H1 (cell line): Measurements from ENCODE around the gene ENPP4. TPM values are rescaled to one million over a fixed set of nuclear protein-coding genes. Genes with fewer than 3 reads are reported as not detected.

Source experiments
- CTCF ChIA-PET: fragments of 300-600 bp; sonication (Branson Sonifier 250); formaldehyde crosslinking; loops from one replicate; lab custom pipeline; 2021; ENCODE audit not compliant: partially characterized antibody; lab: Charles Lee
- POLR2A ChIA-PET: fragments of 300-600 bp; sonication (Branson Sonifier 250); formaldehyde crosslinking; loops from one replicate; lab custom pipeline; 2021; ENCODE audit warnings: inconsistent platforms; ENCODE audit not compliant: partially characterized antibody; lab: Charles Lee
- DNase-seq, 2 experiments: peaks; one replicate each; pipeline versions ENCODE4 v3.0.0 to v3.0.0-alpha.2; 2010 to 2022; ENCODE audit warnings: low spot score in 2 of 2, low read depth in 1 of 2, mixed read lengths in 1 of 2
- FAIRE-seq: peaks from 2 replicates; lab custom pipeline; 2011; peaks lifted over from hg19 to GRCh38; lab: Jason Lieb, UNC
- H2AFZ ChIP-seq: 2 replicates; pipeline ENCODE4 v1.8.1; 2012; ENCODE audit warnings: low read length, inconsistent platforms
- H2AK5ac ChIP-seq: 2 replicates; pipeline ENCODE4 v1.6.1; 2013; ENCODE audit warnings: low read depth, low read length
- H2BK120ac ChIP-seq: replicated peaks from 2 replicates; pipeline ENCODE3; 2013; ENCODE audit warnings: low read depth, low read length, inconsistent platforms
- H2BK12ac ChIP-seq: 2 replicates; pipeline ENCODE4 v1.6.1; 2013; ENCODE audit warnings: low read depth, low read length
- H2BK15ac ChIP-seq: 2 replicates; pipeline ENCODE4 v1.6.1; 2013; ENCODE audit warnings: low read length
- H2BK20ac ChIP-seq: 2 replicates; pipeline ENCODE4 v1.6.1; 2013; ENCODE audit warnings: low read length
- H2BK5ac ChIP-seq: 2 replicates; pipeline ENCODE4 v1.6.1; 2013; ENCODE audit warnings: low read depth, low read length
- H3K14ac ChIP-seq: 2 replicates; pipeline ENCODE4 v1.6.1; 2013; ENCODE audit warnings: inconsistent platforms; ENCODE audit not compliant: insufficient read length
- H3K18ac ChIP-seq: 2 replicates; pipeline ENCODE4 v1.6.1; 2013; ENCODE audit warnings: low read length; ENCODE audit errors: extremely low read depth
- H3K23ac ChIP-seq: 2 replicates; pipeline ENCODE4 v1.6.1; 2013; ENCODE audit warnings: inconsistent platforms; ENCODE audit not compliant: insufficient read length
- H3K23me2 ChIP-seq: 2 replicates; pipeline ENCODE4 v1.6.1; 2013; ENCODE audit warnings: low read depth, low read length
- H3K27ac ChIP-seq: 2 replicates; pipeline ENCODE4 v1.6.1; 2011; ENCODE audit warnings: low read depth, low read length, inconsistent platforms
- H3K27me3 ChIP-seq, 4 experiments: replicated peaks in 1 of 4; 1 replicate in 1 of 4; 2 replicates in 3 of 4; pipeline versions ENCODE4 v1.6.1 to v1.8.1; 2011 to 2013; ENCODE audit warnings: low read length in 3 of 4, mild to moderate bottlenecking in 3 of 4, inconsistent platforms in 2 of 4, mixed read lengths in 2 of 4, moderate library complexity in 1 of 4; ENCODE audit not compliant: control insufficient read depth in 3 of 4, insufficient read depth in 3 of 4; ENCODE audit errors: extremely low read depth in 1 of 4
- H3K36me3 ChIP-seq, 4 experiments: 2 replicates each; pipeline versions ENCODE4 v1.6.1 to v1.8.1; 2011 to 2013; ENCODE audit warnings: mild to moderate bottlenecking in 4 of 4, low read length in 3 of 4, moderate library complexity in 2 of 4, control low read depth in 1 of 4, inconsistent platforms in 1 of 4; ENCODE audit not compliant: insufficient read depth in 4 of 4, control insufficient read depth in 2 of 4
- H3K4ac ChIP-seq: replicated peaks from 2 replicates; pipeline ENCODE3; 2013; ENCODE audit warnings: low read length, low read depth, mixed read lengths, inconsistent platforms; ENCODE audit not compliant: insufficient read length
- H3K4me1 ChIP-seq, 4 experiments: replicated peaks in 1 of 4; 1 replicate in 1 of 4; 2 replicates in 3 of 4; pipeline versions ENCODE4 v1.6.1 to v1.8.1; 2011 to 2013; ENCODE audit warnings: low read length in 3 of 4, inconsistent platforms in 2 of 4, mixed read lengths in 1 of 4; ENCODE audit not compliant: insufficient read depth in 4 of 4, control insufficient read depth in 3 of 4
- H3K4me2 ChIP-seq, 2 experiments: 2 replicates each; pipeline versions ENCODE4 v1.6.1 to v1.8.1; 2011 to 2013; ENCODE audit warnings: low read depth in 2 of 2, low read length in 2 of 2, control low read depth in 1 of 2, inconsistent platforms in 1 of 2, mild to moderate bottlenecking in 1 of 2; ENCODE audit not compliant: insufficient read depth in 1 of 2
- H3K4me3 ChIP-seq, 4 experiments: fragments of 200-600, 300-600 bp in 1 of 4; sonication (generic), shearing (Covaris generic), sonication (Bioruptor Twin) in 1 of 4; 2 replicates each; pipeline versions ENCODE4 v1.5.1 to v1.8.1; 2011 to 2016; ENCODE audit warnings: low read length in 4 of 4, low read depth in 3 of 4, control low read depth in 2 of 4, inconsistent platforms in 2 of 4, mild to moderate bottlenecking in 2 of 4, mixed read lengths in 1 of 4, moderate library complexity in 1 of 4; ENCODE audit not compliant: insufficient read depth in 2 of 4; ENCODE audit errors: extremely low read depth in 1 of 4
- H3K56ac ChIP-seq: replicated peaks from 2 replicates; pipeline ENCODE3; 2013; ENCODE audit warnings: low read depth, mild to moderate bottlenecking, mixed read lengths, low read length, inconsistent platforms; ENCODE audit not compliant: insufficient read length
- H3K79me1 ChIP-seq: 2 replicates; pipeline ENCODE4 v1.6.1; 2013; ENCODE audit warnings: low read depth, low read length, control low read depth
- H3K79me2 ChIP-seq, 2 experiments: 2 replicates each; pipeline versions ENCODE4 v1.6.1 to v1.8.1; 2012 to 2013; ENCODE audit warnings: low read length in 2 of 2, mild to moderate bottlenecking in 2 of 2, inconsistent platforms in 1 of 2; ENCODE audit not compliant: insufficient read depth in 2 of 2, control insufficient read depth in 1 of 2
- H3K9ac ChIP-seq, 4 experiments: replicated peaks in 1 of 4; 1 replicate in 1 of 4; 2 replicates in 3 of 4; pipeline versions ENCODE4 v1.6.1 to v1.8.1; 2011 to 2013; ENCODE audit warnings: low read depth in 3 of 4, low read length in 3 of 4, control low read depth in 2 of 4, mild to moderate bottlenecking in 2 of 4, moderate library complexity in 2 of 4, inconsistent platforms in 1 of 4; ENCODE audit errors: extremely low read depth in 1 of 4
- H3K9me3 ChIP-seq, 2 experiments: 2 replicates each; pipeline versions ENCODE4 v1.6.1 to v1.8.1; 2012 to 2013; ENCODE audit warnings: mild to moderate bottlenecking in 2 of 2, moderate library complexity in 2 of 2, control low read depth in 1 of 2, inconsistent platforms in 1 of 2, low read depth in 1 of 2, low read length in 1 of 2, mixed read lengths in 1 of 2; ENCODE audit not compliant: insufficient read depth in 2 of 2
- H4K20me1 ChIP-seq, 2 experiments: replicated peaks in 1 of 2; 2 replicates each; pipeline versions ENCODE3 to v1.8.1; 2011 to 2013; ENCODE audit warnings: inconsistent platforms in 2 of 2, low read length in 2 of 2, mild to moderate bottlenecking in 1 of 2; ENCODE audit not compliant: insufficient read depth in 2 of 2, control insufficient read depth in 1 of 2
- H4K5ac ChIP-seq: 2 replicates; pipeline ENCODE4 v1.6.1; 2013; ENCODE audit warnings: low read length, low read depth, mixed read lengths, inconsistent platforms; ENCODE audit not compliant: insufficient read length
- H4K8ac ChIP-seq: 2 replicates; pipeline ENCODE4 v1.8.0; 2013; ENCODE audit warnings: mild to moderate bottlenecking, moderate library complexity, low read length, inconsistent platforms; ENCODE audit not compliant: insufficient read depth; ENCODE audit errors: extremely low read depth
- H4K91ac ChIP-seq: replicated peaks from 2 replicates; pipeline ENCODE3; 2013; ENCODE audit warnings: low read length, mixed read lengths, inconsistent platforms; ENCODE audit not compliant: insufficient read length
- BCL11A ChIP-seq, 2 experiments: IDR thresholded peaks; one replicate each; pipeline ENCODE4 v1.6.1; 2011; ENCODE audit warnings: low read depth in 2 of 2, low read length in 2 of 2, mild to moderate bottlenecking in 2 of 2
- CREB1 ChIP-seq: IDR thresholded peaks from 2 replicates; pipeline ENCODE4 v1.6.1; 2012; ENCODE audit warnings: inconsistent platforms
- EGR1 ChIP-seq: IDR thresholded peaks from 2 replicates; pipeline ENCODE4 v1.6.1; 2011; ENCODE audit warnings: low read depth, low read length, borderline replicate concordance
- GTF2F1 ChIP-seq: IDR thresholded peaks from 2 replicates; pipeline ENCODE4 v1.6.1; 2012; ENCODE audit warnings: low read depth, low read length, improper control_type of control experiment, borderline replicate concordance
- HDAC2 ChIP-seq, 2 experiments: fragments of 300-600 bp in 1 of 2; sonication (generic) in 1 of 2; IDR thresholded peaks; 2 replicates each; pipeline ENCODE4 v1.6.1; 2011 to 2012; ENCODE audit warnings: low read depth in 2 of 2, low read length in 2 of 2, mild to moderate bottlenecking in 2 of 2, moderate library complexity in 2 of 2, borderline replicate concordance in 1 of 2, inconsistent platforms in 1 of 2
- KDM4A ChIP-seq: IDR thresholded peaks from one replicate; pipeline ENCODE4 v1.7.1; 2012; ENCODE audit warnings: low read depth, mild to moderate bottlenecking, moderate library complexity, low read length, inconsistent platforms; ENCODE audit not compliant: severe bottlenecking
- MAX ChIP-seq: IDR thresholded peaks from 2 replicates; pipeline ENCODE4 v1.6.1; 2012; ENCODE audit warnings: inconsistent platforms
- PHF8 ChIP-seq: fragments of 200-600 bp; sonication (generic); conservative IDR thresholded peaks from 2 replicates; pipeline ENCODE4 v1.7.1; 2012; ENCODE audit warnings: low read depth, mild to moderate bottlenecking, inconsistent platforms, low read length, moderate library complexity
- POLR2A ChIP-seq, 2 experiments: IDR thresholded peaks; 1 replicate in 1 of 2; 2 replicates in 1 of 2; pipeline ENCODE4 v1.6.1; 2011; ENCODE audit warnings: low read depth in 2 of 2, low read length in 2 of 2, mild to moderate bottlenecking in 2 of 2; ENCODE audit errors: control extremely low read depth in 1 of 2
- POU5F1 ChIP-seq: IDR thresholded peaks from 2 replicates; pipeline ENCODE4 v1.6.1; 2011; ENCODE audit warnings: low read depth, mild to moderate bottlenecking, low read length, moderate library complexity
- SAP30 ChIP-seq: fragments of 300-600 bp; sonication (generic); IDR thresholded peaks from 2 replicates; pipeline ENCODE4 v1.7.1; 2012; ENCODE audit warnings: low read length, moderate library complexity, mild to moderate bottlenecking, inconsistent platforms; ENCODE audit not compliant: insufficient read depth, insufficient replicate concordance
- SIRT6 ChIP-seq: IDR thresholded peaks from one replicate; pipeline ENCODE4 v1.7.1; 2012; ENCODE audit warnings: low read length, inconsistent platforms
- TCF12 ChIP-seq: IDR thresholded peaks from 2 replicates; pipeline ENCODE4 v1.6.1; 2011; ENCODE audit warnings: low read depth, mild to moderate bottlenecking, low read length
- WGBS, 2 experiments: shearing (Covaris generic) in 1 of 2; methylation state at CpG; one replicate each; pipeline versions ENCODE4 v1.1.6 to v1.1.7; 2013 to 2015; ENCODE audit warnings: low lambda C conversion rate in 2 of 2, mixed read lengths in 2 of 2, inconsistent platforms in 1 of 2, low coverage in 1 of 2, missing lambda C conversion rate in 1 of 2; ENCODE audit not compliant: insufficient replicate concordance in 2 of 2, insufficient coverage in 1 of 2, insufficient read length in 1 of 2; ENCODE audit errors: extremely low coverage in 1 of 2, missing lambda C conversion rate in 1 of 2; 5-methylcytosine and 5-hydroxymethylcytosine counted together
- polyA plus RNA-seq, 7 experiments: library from polyadenylated mRNA; depleted of rRNA in 3 of 7; stranded (reverse) in 5 of 7; unstranded in 2 of 7; fragments of >200 nt in 5 of 7; fragments of 200-250 nt in 2 of 7; gene quantifications; 1 replicate in 5 of 7; 2 replicates in 1 of 7; 4 replicates in 1 of 7; pipeline versions ENCODE4 v1.2.1 to v1.2.3, GENCODE V29; 2011 to 2013; ENCODE audit warnings: missing spikeins in 2 of 7, mixed read lengths in 2 of 7
- total RNA-seq: library from RNA; stranded (reverse); fragmentation: NEBNext Ultra II Directional; extraction: Animal tissue kit (Norgen Biotek cat#: 25700); gene quantifications from 2 replicates; pipeline ENCODE4 v1.2.1, GENCODE V29; 2021

The ENPP4 gene
- total and polyA plus RNA-seq, 2 of the 8 experiments (the other 6 are each of a cell fraction or from before 2014, with no cell fraction given) = 2.0 to 4.4 TPM

- no peak overlapping the region for H2BK120ac ChIP-seq
- H3K79me2 ChIP-seq = no peaks in the 10 kb centered on the region
- no peak overlapping the region for H3K9ac ChIP-seq
- H3K36me3 ChIP-seq = peaks cover 0 to 3% (median 0%) of the 10 kb centered on the region in 4 experiments; a peak in 1 of 8 replicates
- no peaks in the 10 kb centered on the region for H4K20me1 ChIP-seq
- no peak for TF ChIP-seq SAP30
- no peak for TF ChIP-seq GTF2F1
- TF ChIP-seq CREB1 = no peak
- TF ChIP-seq KDM4A = no peak
- no peak for TF ChIP-seq PHF8
- no peak for TF ChIP-seq SIRT6
- TF ChIP-seq BCL11A (IDR thresholded peaks at IDR 0.05; ENCODE audit: low read depth in 2 of 2, low read length in 2 of 2) = no peak
- TF ChIP-seq TCF12 = no peak
- no peak for TF ChIP-seq POU5F1
- no peak for TF ChIP-seq HDAC2 (IDR thresholded peaks at IDR 0.05; ENCODE audit: borderline replicate concordance in 1 of 2, low read depth in 2 of 2, low read length in 2 of 2)
- TF ChIP-seq EGR1 = no peak
- TF ChIP-seq MAX = no peak
- no peak for TF ChIP-seq POLR2A (IDR thresholded peaks at IDR 0.05; ENCODE audit: control extremely low read depth in 1 of 2, low read depth in 2 of 2, low read length in 2 of 2)
- H2AK5ac ChIP-seq = no peak overlapping the region
- H3K18ac ChIP-seq = no peak overlapping the region
- H3K9me3 ChIP-seq = peaks cover 5 to 16% of the 10 kb centered on the region in 2 experiments; a peak in 3 of 4 replicates
- H2BK12ac ChIP-seq = no peak overlapping the region
- DNase-seq (no peak), FAIRE-seq (no peak)
- no peak overlapping the region for H3K56ac ChIP-seq
- H3K27me3 ChIP-seq = no peaks in the 10 kb centered on the region
- H3K23ac ChIP-seq = no peak overlapping the region
- ChIA-PET POLR2A (interaction anchor here (1.0 kb wide), 1 partner anchor 11 kb away, joined by 3 read pairs; no protein-coding TSS in a partner anchor), CTCF (interaction anchor here (1.2 to 2.8 kb wide), 4 partner anchors 10 to 41 kb away, joined by 3 to 7 read pairs (median 4); no protein-coding TSS in a partner anchor)
- no peak overlapping the region for H2AFZ ChIP-seq
- no peak overlapping the region for H3K14ac ChIP-seq
- H3K27ac ChIP-seq = no peak overlapping the region
- H4K5ac ChIP-seq = no peak overlapping the region
- H4K91ac ChIP-seq = no peak overlapping the region
- H3K4me3 ChIP-seq = no peak overlapping the region
- WGBS, 2 experiments = 84% methylated on average over 2 of the region's 2 CpGs; no CpG with 5 or more reads in 1 of the 2 experiments
- H3K23me2 ChIP-seq = peaks cover 2% of the 10 kb centered on the region; the same call in 1 of the 2 replicates
- peaks cover 3 to 11% (median 6%) of the 10 kb centered on the region in 4 experiments; a peak in 4 of 7 replicates for H3K4me1 ChIP-seq
- no peak overlapping the region for H2BK5ac ChIP-seq
- H2BK15ac ChIP-seq = no peak overlapping the region
- H2BK20ac ChIP-seq = no peak overlapping the region
- no peak overlapping the region for H4K8ac ChIP-seq
- H3K79me1 ChIP-seq = no peaks in the 10 kb centered on the region
- no peak overlapping the region for H3K4ac ChIP-seq
- no peak overlapping the region for H3K4me2 ChIP-seq
Measured at GRCh38 chr6:46116289-46116688, 13.5 kb upstream of the ENPP4 start.
